HepG2 (cell line): ENCODE results near the gene NAMPT. TPM values are rescaled to one million over a fixed set of nuclear protein-coding genes. Genes with fewer than 3 reads are reported as not detected.

ENCODE experiments used
- ATAC-seq: fragments of 200-7000 bp; cut with Tn5 transposase; 3 replicates; pipeline ENCODE4 v1.9.1; 2020; ENCODE audit warnings: mild to moderate bottlenecking, moderate library complexity
- BruUV-seq: library from RNA; stranded (reverse); fragments of 400-500 nt; replicated peaks from 2 replicates; lab custom pipeline; 2021; lab: Mats Ljungman, UMichigan
- CTCF ChIA-PET: fragments of 300-600 bp; formaldehyde crosslinking; extraction: SDS; loops from one replicate; lab custom pipeline; 2021; ENCODE audit warnings: low total read pairs, inconsistent platforms, low intra/inter-chr PET ratio; lab: Yijun Ruan, JAX
- POLR2A ChIA-PET: fragments of 350-600 bp; sonication (Branson Sonifier 250); formaldehyde crosslinking; loops from one replicate; lab custom pipeline; 2020; ENCODE audit warnings: antibody characterized with exemption, inconsistent platforms; lab: Yijun Ruan, JAX
- DNase-seq: peaks from one replicate; pipeline ENCODE4 v3.0.0-alpha.2; 2015; ENCODE audit warnings: low spot score
- FAIRE-seq: peaks from 3 replicates; lab custom pipeline; 2011; peaks lifted over from hg19 to GRCh38; lab: Jason Lieb, UNC
- H2AFZ ChIP-seq: one replicate; pipeline ENCODE4 v1.6.1; 2011; ENCODE audit warnings: low read length, inconsistent platforms
- H3K27ac ChIP-seq: fragments of 300-600 bp; 3 replicates; pipeline ENCODE4 v1.8.0; 2011; ENCODE audit warnings: mixed run types, mild to moderate bottlenecking, mixed read lengths, low read length, inconsistent platforms; ENCODE audit not compliant: insufficient read depth; ENCODE audit errors: extremely low read length
- H3K27me3 ChIP-seq, 2 experiments: fragments of 200-600 bp in 1 of 2; 2 replicates in 1 of 2; 3 replicates in 1 of 2; pipeline versions ENCODE4 v1.6.0 to v1.8.0; 2011; ENCODE audit warnings: low read length in 2 of 2, mild to moderate bottlenecking in 2 of 2, moderate library complexity in 2 of 2, inconsistent platforms in 1 of 2; ENCODE audit not compliant: insufficient read depth in 2 of 2, control insufficient read depth in 1 of 2
- H3K36me3 ChIP-seq, 2 experiments: fragments of 200-600 bp in 1 of 2; replicated peaks in 1 of 2; 2 replicates in 1 of 2; 3 replicates in 1 of 2; pipeline versions ENCODE4 v1.5.1 to v1.8.0; 2011; ENCODE audit warnings: low read length in 2 of 2, inconsistent platforms in 1 of 2; ENCODE audit not compliant: insufficient read depth in 2 of 2, control insufficient read depth in 1 of 2
- H3K4me1 ChIP-seq: 2 replicates; pipeline ENCODE4 v1.5.1; 2012; ENCODE audit warnings: low read length, inconsistent platforms; ENCODE audit not compliant: insufficient read depth
- H3K4me2 ChIP-seq: 2 replicates; pipeline ENCODE4 v1.6.0; 2011; ENCODE audit warnings: low read depth, low read length, inconsistent platforms
- H3K4me3 ChIP-seq, 3 experiments: fragments of 200-600 bp in 1 of 3; sonication (generic), shearing (Covaris generic) in 1 of 3; replicated peaks in 1 of 3; 2 replicates each; pipeline ENCODE4 v1.5.1; 2011 to 2016; ENCODE audit warnings: low read length in 3 of 3, inconsistent platforms in 2 of 3, low read depth in 2 of 3, mild to moderate bottlenecking in 2 of 3, control low read depth in 1 of 3, mixed read lengths in 1 of 3; ENCODE audit not compliant: insufficient read depth in 1 of 3
- H3K79me2 ChIP-seq: one replicate; pipeline ENCODE4 v1.6.1; 2011; ENCODE audit warnings: low read length, inconsistent platforms; ENCODE audit not compliant: insufficient read depth
- H3K9ac ChIP-seq: 2 replicates; pipeline ENCODE4 v1.6.0; 2011; ENCODE audit warnings: mild to moderate bottlenecking, low read depth, low read length, inconsistent platforms; ENCODE audit not compliant: insufficient read depth
- H3K9me3 ChIP-seq: 2 replicates; pipeline ENCODE4 v1.5.1; 2012; ENCODE audit warnings: mild to moderate bottlenecking, low read length
- H4K20me1 ChIP-seq: 2 replicates; pipeline ENCODE4 v1.6.0; 2011; ENCODE audit warnings: inconsistent platforms, mild to moderate bottlenecking, low read length, moderate library complexity; ENCODE audit not compliant: insufficient read depth
- HHEX ChIP-seq: IDR thresholded peaks from 2 replicates; pipeline ENCODE4 v1.6.1; 2016; ENCODE audit warnings: control low read depth
- KLF16 ChIP-seq, 2 experiments: sonication (generic) in 1 of 2; formaldehyde crosslinking in 1 of 2; IDR thresholded peaks; 2 replicates each; pipeline versions ENCODE4 v1.6.1 to v1.8.0; 2016 to 2023; ENCODE audit warnings: missing genetic modification reagents in 2 of 2, missing compliant biosample characterization in 1 of 2
- MAFG ChIP-seq: sonication (generic); formaldehyde crosslinking; IDR thresholded peaks from 2 replicates; pipeline ENCODE4 v1.5.1; 2020; ENCODE audit warnings: mild to moderate bottlenecking, missing genetic modification reagents
- NPAS2 ChIP-seq: sonication (generic); formaldehyde crosslinking; IDR thresholded peaks from 2 replicates; pipeline ENCODE4 v1.8.0; 2022; ENCODE audit warnings: mild to moderate bottlenecking, missing genetic modification reagents, borderline replicate concordance
- ZBTB7A ChIP-seq: sonication (generic); formaldehyde crosslinking; IDR thresholded peaks from 2 replicates; pipeline ENCODE4 v1.8.0; 2022; ENCODE audit warnings: mild to moderate bottlenecking, missing genetic modification reagents
- ZKSCAN8 ChIP-seq: IDR thresholded peaks from 2 replicates; pipeline ENCODE4 v1.6.1; 2016; ENCODE audit warnings: borderline replicate concordance, missing genetic modification reagents, missing compliant biosample characterization
- ZNF816 ChIP-seq: sonication (generic); formaldehyde crosslinking; IDR thresholded peaks from 2 replicates; pipeline ENCODE4 v1.8.0; 2022; ENCODE audit warnings: missing genetic modification reagents, mild to moderate bottlenecking, borderline replicate concordance
- ZZZ3 ChIP-seq: sonication (generic); formaldehyde crosslinking; IDR thresholded peaks from 2 replicates; pipeline ENCODE4 v1.4.0; 2020; ENCODE audit warnings: missing genetic modification reagents, mild to moderate bottlenecking, borderline replicate concordance
- WGBS: methylation state at CpG from one replicate; pipeline ENCODE4 v1.1.6; 2017; ENCODE audit warnings: low lambda C conversion rate; 5-methylcytosine and 5-hydroxymethylcytosine counted together
- in situ Hi-C: cut with HindIII; loops from 2 replicates; pipeline ENCODE4 v1.10.0; 2017; ENCODE audit warnings: low pct_unique_long_range_greater_than_20kb; ENCODE audit not compliant: extremely low pct_ligation_motif_present
- intact Hi-C: fragments of 100-400 bp; cut with micrococcal nuclease; formaldehyde crosslinking; loops from one replicate; pipeline ENCODE4 v1.10.0; 2022; ENCODE audit not compliant: unreplicated experiment
- polyA plus RNA-seq, 8 experiments: library from polyadenylated mRNA; depleted of rRNA in 3 of 8; stranded (reverse) in 7 of 8; unstranded in 1 of 8; fragments of >200 nt; fragmentation: Illumina TruSeq in 4 of 8; extraction: Trizol in 4 of 8; gene quantifications; 2 replicates each; pipeline versions ENCODE4 v1.2.1 to v1.2.3, GENCODE V29; 2011 to 2016; ENCODE audit warnings: low read depth in 4 of 8, missing spikeins in 1 of 8, mixed read lengths in 1 of 8; ENCODE audit not compliant: insufficient read depth in 1 of 8
- total RNA-seq, 5 experiments: library from RNA; depleted of rRNA; stranded (reverse); fragments of >200 nt; fragmentation: Illumina TruSeq; extraction: Trizol; gene quantifications; 2 replicates each; pipeline ENCODE4 v1.2.3, GENCODE V29; 2016; ENCODE audit warnings: low read depth in 1 of 5

NAMPT gene
- total and polyA plus RNA-seq, 2 of the 13 experiments (the other 11 are each of a cell fraction or from before 2014, with no cell fraction given) = 15.8 to 67.7 TPM

DNA sequence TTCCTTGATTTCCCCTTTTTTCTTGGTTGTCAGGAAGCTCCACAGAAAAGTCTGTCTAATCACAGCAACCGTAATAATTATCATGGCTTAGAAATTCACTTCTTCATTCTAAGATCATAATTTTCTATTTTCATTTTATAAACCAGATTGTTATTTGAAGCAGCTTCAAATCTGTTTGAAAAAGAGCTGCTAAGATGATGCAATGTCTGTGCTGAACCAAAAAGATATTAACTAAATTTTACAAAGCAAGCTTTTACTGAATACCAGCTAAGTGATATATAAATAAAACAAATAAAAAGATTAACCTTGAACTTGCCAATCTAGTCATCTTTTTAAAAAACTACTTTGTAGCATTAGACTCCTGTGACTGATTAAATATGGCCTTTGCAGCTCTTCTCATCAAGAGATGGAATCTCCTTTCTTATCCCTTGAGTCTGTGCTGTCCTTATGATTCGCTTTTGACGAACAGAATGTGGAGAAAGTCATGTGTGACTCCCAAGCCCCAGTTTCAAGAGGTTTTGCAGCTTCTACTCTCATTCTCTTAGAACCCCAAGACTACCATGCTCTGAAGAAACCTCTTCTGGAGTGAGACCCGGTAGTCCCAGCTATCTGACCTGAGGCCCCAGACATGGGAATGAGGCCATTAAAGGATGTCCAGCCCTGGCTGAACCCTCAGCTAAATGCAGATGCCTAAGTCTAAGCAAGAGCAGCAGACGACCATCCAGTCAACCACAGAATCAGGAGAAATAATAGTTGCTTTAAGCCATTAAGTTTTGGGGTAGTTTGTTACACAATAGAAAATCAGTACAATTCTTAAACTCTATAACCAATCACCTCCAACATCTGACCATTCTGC is 14.4 kb downstream of the NAMPT start:
- no peak for DNase-seq
- Histone ChIP-seq H3K79me2 (no peaks in the 10 kb centered on the region), H3K27ac (no peak overlapping the region), H3K4me1 (no peaks in the 10 kb centered on the region), H2AFZ (no peak overlapping the region), H3K4me3 (no peak overlapping the region), H3K36me3 (peaks cover 2 to 71% of the 10 kb centered on the region in 2 experiments; a peak in 4 of 5 replicates), H3K27me3 (no peaks in the 10 kb centered on the region), H3K4me2 (no peak overlapping the region), H4K20me1 (no peaks in the 10 kb centered on the region), H3K9ac (no peak overlapping the region), H3K9me3 (no peaks in the 10 kb centered on the region)
- intact Hi-C loops (no loop called here), in situ Hi-C loops (no loop called here)
- TF ChIP-seq MAFG (CRISPR knock-in tag) = no peak
- no peak for TF ChIP-seq HHEX
- no peak for TF ChIP-seq ZBTB7A (CRISPR knock-in tag)
- TF ChIP-seq KLF16 (CRISPR knock-in tag; IDR thresholded peaks at IDR 0.05) = no peak
- no peak for TF ChIP-seq ZZZ3
- ChIA-PET CTCF (no interaction called here), POLR2A (interaction anchor here (1.1 kb wide), 1 partner anchor 10 kb away, joined by 4 read pairs; no protein-coding TSS in a partner anchor)
- WGBS = 96% methylated on average over 5 of the region's 5 CpGs
- no peak for ATAC-seq
- no TSS peak for BruUV-seq
- no peak for FAIRE-seq

DNA sequence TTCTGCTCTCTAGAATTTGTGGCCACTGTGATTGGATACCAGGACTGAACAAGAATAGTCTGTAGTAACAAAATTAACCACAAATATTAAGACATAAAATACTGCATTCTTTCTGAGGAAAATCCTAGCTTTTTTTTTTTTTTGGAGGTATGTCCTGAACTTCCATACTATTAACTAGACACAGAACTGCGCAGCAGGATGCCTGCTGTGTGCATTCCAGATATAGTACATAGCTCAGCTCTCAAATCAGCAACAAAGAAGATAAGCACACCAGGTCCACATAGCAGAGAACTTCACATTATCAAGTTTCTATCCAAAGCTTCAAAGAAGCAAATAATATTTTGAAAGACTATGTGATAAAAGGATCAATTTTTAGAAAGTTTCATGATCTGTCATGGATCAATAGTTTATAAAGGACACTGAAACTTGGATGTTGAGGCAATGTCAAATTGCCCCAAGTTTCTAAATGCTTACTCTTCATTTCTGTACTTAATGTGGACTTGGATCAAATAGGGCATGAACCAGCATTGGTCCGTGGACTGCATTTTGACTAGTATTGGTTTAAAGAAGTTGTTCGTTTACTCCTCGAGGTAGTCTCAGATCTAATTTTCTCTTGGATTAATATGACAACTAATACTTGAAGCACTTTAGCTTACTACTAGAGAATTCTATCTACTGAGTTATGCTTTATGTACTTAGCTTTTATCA is 15.4 kb downstream of the NAMPT start:
- no peak overlapping the region for H3K9ac ChIP-seq
- no peaks in the 10 kb centered on the region for H3K27me3 ChIP-seq
- ChIA-PET POLR2A (no interaction called here), CTCF (no interaction called here)
- no peak overlapping the region for H2AFZ ChIP-seq
- no peak for ATAC-seq
- FAIRE-seq = no peak
- H3K4me1 ChIP-seq = no peaks in the 10 kb centered on the region
- H3K27ac ChIP-seq = no peak overlapping the region
- H3K36me3 ChIP-seq = peaks cover 2 to 69% of the 10 kb centered on the region in 2 experiments; a peak in 4 of 5 replicates
- no peak for TF ChIP-seq NPAS2 (CRISPR knock-in tag)
- TF ChIP-seq ZKSCAN8 (CRISPR knock-in tag) = no peak
- TF ChIP-seq ZNF816 (CRISPR knock-in tag) = no peak
- no TSS peak for BruUV-seq
- H4K20me1 ChIP-seq = no peaks in the 10 kb centered on the region
- in situ Hi-C loops (no loop called here), intact Hi-C loops (no loop called here)
- H3K4me3 ChIP-seq = no peak overlapping the region
- no peak overlapping the region for H3K4me2 ChIP-seq
- 82% methylated on average over 4 of the region's 4 CpGs for WGBS
- no peak for DNase-seq
- H3K9me3 ChIP-seq = no peaks in the 10 kb centered on the region
- no peaks in the 10 kb centered on the region for H3K79me2 ChIP-seq
